T-helper 9 cell (primary cell): ENCODE measurements around the gene TCP11L2.
"Not testable (repeated sequence)": the region's sequence is repeated elsewhere in the genome, so short reads cannot be mapped to it uniquely, and the experiment has no call there.

Source experiments
- DNase-seq: peaks from one replicate; pipeline ENCODE4 v3.0.0-alpha.2; 2020

TCP11L2 gene

DNA sequence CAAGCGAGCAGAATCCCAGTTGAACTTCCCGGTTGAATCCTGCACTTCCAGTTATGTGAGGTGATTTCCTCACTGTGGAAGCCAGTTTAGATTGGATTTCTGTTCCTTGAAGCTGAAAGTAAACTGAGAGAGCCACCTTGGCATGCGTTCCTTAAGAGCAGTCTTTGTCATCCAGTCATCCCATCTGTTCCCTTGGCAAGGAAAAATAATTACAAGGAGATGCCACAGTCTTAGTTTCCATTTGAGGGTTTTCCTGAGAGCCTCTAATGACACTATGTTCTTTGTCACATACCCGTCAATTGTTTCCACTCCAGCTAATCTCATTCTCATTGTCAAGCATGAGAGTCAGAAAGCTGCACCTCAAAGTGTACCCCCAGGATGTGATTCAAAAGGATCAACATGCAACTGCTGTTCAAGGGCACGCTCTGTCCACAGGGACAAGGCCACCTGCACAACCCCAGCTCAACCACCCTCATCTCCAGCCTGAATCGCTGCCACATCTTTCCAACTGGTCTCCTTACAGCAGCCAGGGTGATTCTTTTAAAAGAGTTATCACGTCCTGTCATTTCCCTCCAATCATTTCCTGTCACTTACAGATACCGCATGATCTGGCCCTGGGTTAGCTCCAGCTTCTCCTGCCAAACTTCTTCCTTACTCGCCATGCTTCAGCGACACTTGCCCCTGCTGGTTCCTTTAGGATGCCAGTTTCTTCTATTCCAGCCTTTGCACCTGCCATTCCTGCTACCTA is 18.0 kb upstream of the TCP11L2 start:
- DNase-seq = no peak

DNA sequence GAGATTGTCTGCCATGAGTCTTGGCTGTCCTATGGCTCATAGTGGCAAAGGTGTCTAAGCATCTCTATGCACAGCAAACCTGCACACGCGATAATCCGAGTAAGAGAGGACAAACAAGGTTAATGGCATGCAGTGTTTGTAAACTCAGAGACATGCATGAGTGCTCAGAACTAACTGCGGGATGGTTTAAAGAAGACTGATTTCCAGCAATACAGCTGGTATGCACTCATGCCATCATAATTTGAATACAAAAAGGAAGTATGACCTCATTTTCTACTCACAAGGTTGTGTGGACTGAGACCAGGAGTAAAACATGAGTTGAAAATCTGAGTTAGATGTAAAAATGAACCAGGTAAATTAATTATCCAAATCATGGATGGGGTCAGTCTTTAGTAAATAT is 16.6 kb upstream of the TCP11L2 start:
- DNase-seq = no peak

DNA sequence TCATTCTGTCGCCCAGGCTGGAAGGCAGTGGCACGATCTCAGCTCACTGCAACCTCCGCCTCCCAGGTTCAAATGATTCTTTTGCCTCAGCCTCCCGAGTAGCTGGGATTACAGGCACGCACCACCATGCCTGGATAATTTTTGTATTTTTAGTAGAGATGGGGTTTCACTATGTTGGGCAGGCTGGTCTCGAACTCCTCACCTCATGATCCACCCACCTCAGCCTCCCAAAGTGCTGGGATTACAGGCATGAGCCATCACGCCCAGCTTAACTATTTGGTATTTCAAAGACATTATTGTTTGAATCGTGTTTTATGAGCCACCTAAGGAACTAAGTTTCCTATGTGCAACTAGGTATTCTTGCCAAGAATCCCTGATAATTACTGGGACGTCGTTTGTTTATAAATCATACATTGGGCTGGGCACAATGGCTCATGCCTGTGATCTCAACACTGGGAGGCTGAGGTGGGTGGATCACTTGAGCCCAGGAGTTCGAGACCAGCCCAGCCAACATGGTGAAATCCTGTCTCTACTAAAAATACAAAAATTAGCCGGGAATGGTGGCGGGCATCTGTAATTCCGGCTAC is 15.9 kb upstream of the TCP11L2 start:
- not testable (repeated sequence) for DNase-seq

DNA sequence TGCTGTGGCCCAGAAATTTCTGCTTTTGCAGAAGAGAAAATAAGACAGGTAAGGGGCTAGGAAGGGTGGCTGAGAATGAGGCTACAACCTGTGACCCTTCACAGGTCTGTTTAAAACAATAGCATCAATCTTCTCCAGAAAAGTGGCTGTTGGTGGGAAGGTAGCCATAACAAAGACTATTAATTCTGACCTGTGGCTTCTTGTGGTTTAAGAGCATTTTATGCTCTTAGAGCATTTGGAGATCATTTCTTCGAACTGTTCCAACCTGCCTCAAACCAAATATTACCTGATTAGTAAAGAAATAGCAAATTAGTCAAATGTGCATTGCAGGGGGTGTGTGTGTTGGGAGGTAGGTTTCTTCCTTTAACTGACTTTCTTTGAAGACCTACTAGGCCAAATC is 15.2 kb upstream of the TCP11L2 start:
- DNase-seq = no peak

DNA sequence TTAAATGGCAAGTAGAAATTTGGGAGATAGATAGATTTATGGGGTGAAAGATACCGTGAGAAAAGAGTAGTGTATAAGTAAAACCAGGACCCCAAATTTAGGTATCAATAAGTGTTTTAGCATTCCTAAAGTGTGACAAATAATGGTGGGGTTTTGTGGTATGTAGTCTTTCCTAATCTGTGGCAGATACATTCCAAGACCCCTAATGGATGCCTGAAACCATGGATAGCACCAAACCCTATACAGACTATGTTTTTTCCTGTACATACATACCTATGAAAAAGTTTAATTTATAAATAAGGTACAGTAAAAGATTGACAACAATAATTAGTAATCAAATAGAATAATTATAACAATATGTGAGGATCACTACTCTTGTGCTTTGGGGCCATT is 14.4 kb upstream of the TCP11L2 start:
- no peak for DNase-seq

DNA sequence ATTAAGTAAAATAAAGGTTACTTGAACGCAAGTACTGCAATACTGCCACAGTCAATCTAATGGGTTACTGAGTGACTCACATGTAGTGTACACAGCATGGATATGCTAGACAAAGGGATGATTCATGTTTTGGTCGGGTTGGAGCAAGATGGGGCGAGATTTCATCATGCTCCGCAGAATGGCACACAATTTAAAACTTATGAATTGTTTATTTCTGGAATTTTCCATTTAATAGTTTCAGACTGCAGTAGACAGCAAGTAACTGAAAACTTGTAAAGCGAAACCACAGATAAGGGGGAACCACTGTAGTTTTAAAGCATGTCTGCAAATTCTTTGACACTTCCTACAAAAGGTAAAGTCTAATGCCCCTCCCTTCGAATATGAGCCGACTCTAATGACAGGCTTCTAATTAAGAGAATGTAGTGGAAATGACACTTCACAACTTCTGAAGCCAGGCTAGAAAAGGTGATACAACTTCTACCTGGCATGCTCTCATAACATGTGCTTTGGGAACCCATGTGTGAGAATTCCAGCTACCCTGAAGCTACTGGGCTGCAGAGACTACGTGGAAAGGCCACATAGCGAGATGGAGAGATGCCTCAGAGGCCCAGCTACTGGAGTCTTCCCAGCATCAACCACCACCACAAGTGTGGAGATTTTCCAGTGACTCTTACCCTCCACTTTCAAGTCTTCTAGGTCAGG is 13.9 kb upstream of the TCP11L2 start:
- DNase-seq = no peak

DNA sequence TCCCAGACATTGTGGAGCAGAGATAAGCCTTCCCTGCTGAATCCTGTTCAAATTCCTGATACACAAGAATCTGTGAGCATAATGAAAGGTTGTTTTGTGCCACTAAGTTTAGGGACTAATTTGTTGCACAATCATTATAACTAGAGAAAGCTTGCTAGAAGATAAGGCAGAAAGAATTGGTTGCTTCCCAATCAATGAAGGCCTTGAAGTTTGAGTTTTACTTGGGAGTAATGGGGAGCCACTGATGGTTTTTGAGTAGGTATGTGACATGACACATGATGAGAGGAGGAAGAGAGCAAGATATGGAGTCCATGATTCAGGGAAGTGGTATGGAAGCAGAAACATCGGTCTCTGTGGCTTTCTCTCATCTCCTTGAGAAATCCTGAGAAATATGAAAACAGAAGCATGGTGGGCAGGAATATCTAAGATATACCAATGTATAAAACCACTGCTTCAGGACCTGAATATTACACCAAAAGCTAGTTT is 13.3 kb upstream of the TCP11L2 start:
- DNase-seq = no peak

DNA sequence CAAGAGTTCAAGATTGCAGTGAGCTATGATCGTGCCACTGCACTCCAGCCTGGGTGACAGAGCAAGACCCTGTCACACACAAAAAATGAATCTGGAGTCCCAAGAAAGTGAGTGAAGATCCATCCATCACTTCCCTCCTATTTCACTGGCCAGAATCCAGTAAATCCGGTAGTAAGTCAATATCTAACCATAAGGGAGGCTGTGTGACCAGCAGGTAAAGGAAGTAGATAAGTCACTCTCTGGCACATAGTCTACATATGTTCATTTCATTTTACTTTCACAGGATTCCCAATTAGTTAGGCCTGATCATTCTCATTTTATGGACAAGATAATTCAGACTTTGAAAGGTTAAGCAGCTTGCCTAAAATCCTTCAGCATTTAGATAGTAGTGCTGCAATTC is 11.9 kb upstream of the TCP11L2 start:
- no peak for DNase-seq

DNA sequence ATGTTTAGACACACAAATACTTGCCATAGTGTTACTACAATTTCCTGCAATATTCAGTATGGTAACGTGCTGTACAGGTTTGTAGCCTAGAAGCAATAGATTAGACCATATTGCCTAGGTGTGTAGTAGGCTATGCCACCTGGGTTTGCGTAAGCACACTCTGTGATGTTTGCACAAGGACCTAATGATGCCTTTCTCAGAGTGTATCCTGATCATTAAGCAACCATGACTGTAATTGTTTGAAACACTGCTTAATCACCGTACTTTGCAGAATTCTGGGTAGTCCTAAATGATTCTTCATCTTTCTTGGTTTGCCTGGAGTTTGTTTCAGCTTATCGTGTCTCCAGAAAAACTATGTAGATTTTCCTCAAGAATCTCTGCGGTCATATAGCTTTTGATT is 11.2 kb upstream of the TCP11L2 start:
- no peak for DNase-seq

DNA sequence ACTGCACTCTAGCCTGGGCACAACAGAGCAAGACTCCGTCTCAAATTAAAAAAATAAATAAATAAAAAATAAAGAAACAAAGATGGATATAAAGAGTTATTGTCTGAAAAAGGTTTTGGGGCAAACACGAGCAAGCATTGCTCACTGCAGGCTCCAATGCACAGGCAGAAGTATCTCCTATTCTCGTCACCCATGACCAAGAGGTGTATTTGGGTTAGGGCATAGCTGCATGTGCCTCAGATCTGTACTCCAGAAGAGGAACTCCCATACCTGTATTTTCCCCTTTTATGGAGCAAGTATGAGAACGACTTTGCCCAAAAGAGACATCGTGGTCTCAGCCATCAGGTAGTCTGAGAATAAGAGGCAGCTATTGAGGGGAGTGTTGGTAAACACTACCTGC is 10.2 kb upstream of the TCP11L2 start:
- DNase-seq = no peak

DNA sequence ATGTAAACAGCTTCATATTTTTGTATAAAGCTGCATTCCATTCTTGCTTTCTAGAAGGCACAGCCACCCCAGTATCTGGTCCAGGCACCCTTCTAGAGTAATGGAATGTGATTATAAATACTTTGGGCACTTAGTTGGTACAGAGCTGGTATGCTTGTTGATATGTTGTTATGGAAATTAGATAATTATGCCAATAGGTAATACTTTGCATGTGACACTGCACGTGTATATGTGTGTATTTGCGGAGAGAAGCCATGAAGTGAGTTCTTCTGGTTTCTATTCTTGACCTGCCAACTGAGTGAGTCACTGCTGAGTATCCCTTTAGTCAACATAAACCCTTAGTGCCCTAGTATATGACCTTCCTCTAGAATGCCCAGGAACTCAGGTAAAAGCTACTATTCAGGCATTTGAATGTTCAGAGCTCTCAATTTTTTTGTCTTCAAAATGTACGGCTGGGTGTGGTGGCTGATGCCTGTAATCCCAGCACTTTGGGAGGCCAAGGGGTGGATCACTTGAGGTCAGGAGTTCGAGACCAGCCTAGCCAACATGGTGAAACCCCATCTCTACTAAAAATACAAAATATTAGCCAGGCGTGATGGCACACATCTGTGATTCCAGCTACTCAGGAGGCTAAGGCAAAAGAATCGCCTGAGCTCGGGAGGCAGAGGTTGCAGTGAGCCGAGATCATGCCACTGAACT is 6.2 kb upstream of the TCP11L2 start:
- no peak for DNase-seq

DNA sequence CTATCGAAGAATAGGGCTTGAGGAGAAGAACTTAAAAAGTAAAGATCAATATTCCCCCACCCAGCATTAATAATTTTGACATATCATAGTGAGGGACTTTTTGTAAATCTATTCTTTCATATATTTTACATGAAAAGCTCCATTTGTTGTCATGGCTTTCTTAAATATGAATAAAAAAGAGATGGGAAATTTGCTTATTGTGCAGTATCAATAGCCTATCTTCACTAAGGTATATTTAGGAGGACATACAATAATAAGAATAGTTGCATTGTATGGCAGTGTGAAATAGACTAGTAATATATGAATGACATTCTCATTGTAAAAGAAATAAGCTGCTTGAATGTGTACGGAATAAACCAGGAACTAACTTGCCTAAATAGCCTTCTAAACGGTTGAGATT is 5.5 kb upstream of the TCP11L2 start:
- no peak for DNase-seq

DNA sequence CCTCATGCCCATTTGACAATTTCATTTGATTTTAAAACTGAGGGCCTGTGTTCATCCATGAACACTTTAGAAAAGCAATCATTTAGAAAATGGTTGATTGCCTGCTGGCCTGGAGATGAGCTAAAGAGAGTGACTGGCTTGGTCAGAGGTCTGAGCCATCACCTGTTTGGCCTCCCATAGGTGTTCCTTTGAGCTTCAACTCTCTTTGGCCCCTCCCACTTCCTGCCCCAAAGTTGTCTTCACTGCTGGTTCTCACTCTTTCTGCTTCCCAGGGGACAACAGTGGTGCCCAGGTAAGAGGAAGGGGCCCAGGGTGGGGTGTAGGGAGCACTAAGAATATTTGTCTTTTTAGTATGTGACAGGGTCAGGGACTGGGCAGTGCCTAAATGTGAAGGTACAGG is 4.9 kb upstream of the TCP11L2 start:
- DNase-seq = no peak

DNA sequence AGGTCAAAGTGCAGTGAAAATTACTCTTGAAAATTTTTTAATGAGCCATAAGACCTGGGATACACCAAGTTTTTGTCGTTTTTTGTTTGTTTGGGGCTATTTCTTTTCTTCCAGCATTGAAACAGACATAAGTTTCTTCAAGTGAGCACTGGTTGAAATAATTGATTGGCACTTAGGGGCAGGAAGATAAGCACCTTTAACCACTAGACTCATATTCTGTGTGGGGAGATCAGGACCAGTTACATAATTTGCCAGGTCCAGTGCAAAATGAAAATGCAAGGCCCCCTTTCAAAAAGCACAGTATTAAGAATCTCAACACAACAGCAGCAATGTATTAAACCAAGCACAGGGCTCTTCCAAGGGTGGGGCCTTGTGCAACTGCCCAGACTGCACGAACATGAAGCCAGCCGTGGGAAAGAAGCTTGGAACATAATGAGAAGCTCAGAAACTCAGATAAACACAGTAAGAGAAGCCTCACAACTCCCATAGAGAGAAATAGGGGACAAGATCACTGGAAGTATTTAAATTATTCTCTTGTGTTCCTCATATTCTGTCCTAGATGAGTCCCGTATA is 3.2 kb upstream of the TCP11L2 start:
- no peak for DNase-seq

DNA sequence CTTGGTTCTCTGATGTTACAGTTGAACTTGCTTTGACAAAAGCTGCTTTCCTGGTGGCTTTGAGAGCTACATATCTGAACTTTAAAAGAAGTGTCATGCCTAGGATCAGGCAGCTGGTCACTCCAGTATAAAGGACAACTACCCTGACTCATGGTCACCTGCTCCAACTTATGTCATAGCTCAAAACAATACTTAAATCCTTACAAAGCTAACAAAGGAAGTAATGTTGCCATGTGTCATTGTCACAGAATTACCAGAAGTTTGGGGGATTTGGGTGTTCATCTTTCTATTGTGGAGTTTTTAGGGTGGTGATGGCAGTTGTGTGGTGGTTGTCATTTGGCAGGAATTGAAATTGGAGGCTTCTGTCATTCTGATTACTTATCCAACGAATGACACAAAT is 1.8 kb upstream of the TCP11L2 start:
- no peak for DNase-seq

DNA sequence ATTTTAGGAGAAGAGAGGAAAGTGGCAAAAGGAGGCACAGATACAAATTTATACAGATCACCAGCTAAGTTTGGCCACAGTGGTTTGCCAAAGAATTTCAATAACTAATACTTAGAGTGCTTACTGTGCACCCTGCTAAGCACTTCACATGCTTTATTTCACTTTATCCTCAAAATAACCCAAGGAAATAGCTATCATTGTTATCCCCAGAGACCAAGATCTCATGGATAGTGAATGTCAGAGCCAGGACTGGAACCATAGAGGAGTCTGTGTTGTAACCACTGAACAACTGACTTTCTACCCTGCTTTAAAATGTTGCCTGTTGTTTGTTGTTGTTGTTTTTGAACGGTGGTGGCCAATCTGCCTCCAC is 1.3 kb upstream of the TCP11L2 start:
- no peak for DNase-seq

DNA sequence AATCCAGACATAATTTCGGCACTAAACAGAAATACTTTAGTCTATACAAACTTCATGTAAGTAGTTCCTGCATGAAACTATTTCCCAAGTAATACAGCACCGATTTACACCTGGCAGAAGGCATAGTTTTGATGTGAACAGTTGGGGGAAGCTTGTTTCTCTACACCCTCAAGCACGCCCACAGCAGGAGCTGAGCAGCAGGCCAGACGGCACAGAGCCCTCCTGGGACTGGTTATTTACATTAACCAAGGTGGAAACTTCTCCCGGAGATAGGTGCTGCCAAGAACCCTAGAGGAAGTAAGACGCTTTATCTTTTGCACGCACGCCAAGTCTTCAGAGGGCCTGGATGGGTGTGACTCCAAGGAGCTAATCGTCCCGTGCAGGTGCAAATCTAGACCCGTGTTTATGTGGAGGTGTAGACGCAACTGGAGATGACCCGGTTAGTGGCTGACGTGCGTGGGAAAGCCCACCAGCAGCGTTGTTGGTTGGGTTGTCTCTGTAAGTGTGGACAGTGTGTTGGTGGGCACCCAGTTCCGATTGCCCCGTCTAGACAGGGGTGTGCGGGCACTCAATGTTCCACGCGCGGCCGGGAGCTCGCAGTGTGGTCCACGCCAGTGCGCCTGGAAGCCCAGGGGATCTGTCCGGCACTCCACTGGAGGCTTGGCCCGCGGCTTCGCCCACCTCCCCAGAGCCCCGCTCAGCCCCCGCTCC is 767 bp upstream of the TCP11L2 start:
- peak; percentile 71 for DNase-seq

DNA sequence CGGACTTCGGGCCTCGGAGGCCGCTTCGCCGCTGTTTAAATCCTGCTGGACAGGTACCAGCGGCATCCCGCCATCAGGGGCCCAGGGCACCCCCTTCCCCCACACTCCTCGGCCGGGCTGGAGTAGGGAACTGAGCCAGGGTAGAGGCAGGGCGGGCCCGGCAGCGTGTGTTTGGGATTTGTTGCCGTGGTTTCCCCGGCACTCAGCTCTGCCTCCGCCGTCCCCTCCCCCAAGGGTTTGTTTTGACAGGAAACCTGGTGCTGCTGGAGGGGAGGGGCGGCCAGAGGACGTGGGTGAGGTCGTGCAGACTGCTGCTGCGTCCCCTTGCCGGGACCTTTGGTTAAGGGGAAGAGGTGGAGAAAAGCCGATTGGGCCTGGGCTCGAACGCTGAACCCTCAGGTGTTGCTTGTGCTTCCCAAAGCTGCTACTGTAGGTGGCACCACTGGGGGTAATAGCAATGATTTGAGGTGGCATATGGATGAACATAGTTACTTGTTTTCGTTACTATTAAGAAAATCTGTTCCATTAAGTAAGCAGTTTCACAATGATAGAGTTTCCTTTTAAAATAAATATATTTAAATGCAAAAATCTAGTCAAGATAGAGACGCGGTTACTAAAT is 778 bp downstream of the TCP11L2 start:
- peak; percentile 90 for DNase-seq

DNA sequence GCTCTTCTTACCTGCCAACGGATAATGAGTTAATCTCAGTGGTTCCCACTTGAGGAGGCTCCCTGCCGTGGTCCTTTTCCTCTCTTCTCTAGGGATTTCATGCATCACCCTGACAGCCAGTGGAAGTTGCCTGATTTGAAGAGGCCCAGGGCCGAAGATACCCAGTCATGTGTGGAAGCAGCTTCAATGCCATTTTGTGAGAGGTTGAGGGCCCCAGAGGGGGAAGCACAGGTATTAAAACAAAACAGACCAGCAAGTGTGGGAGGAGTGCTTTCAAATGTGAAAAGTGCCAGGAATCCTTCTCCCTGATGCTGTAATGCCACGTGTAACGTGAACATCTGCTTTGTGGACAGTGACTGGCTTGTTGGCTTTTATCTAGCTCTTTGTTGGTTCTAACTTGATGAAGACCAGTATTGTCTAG is 1.5 kb downstream of the TCP11L2 start:
- no peak for DNase-seq

DNA sequence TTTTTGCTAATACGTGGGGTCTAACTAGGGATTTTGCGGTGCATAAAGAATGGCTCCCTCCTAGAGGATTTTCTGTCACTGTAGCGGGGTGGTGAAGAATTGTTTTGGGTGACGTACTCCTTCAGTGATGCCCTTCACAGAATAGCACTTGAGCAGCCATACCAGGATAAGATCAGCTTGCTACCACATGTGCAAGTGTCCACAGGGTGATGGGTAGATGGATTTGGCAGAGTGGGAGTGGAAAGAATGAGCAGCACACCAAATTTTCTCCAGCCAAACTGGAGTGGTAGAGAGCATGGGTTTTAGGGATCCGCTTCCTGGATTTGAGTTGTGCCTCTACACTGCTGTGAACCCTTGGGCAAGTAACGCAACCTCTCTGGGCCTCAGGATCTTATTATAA is 2.3 kb downstream of the TCP11L2 start:
- no peak for DNase-seq

DNA sequence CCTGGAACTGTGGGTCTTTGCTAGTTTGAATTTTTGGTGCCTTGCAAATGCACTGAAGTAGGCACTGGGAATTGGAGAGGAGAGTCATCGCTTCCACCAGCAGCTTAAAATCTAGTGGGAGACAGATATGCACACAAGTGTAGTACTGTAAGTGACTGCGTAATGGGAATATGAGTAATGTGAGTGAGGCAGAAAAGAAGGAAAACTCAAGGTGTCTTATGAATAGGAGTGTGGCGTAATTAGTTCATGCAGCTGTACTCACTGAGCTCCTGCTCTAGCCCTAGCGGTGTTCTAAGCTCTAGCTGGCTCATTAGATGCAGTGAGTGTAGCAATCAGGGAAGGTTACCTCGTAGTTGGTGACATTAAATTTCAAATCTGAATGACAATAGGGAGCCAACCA is 2.8 kb downstream of the TCP11L2 start:
- DNase-seq = no peak

DNA sequence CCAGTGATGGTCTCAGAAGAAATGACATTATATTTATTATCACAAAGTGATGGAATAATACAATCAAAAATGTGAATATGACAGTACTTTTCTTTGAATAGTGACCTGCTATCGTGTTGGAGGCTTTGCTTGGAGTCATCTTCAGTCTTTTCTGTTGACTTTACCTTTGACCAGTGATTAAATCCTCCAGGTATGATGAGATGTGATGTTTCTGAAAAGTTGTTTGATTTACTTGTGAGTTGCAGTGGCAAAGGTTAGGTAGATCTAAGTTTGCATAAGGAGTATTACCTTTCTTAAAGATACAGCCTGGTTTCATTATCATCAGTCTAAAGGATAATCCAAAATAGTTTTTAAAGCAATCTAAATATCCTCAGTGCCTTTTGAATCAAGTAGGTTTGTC is 4.6 kb downstream of the TCP11L2 start:
- DNase-seq = no peak
